Stimulated activated naive CD8-positive, alpha-beta T cell treated with anti-CD3 and anti-CD28 coated beads, Interleukin-15, amount 100 ng/mL, for 72 hours (primary cell): Measurements from ENCODE around the gene SEMA6B.

Source experiments
- ATAC-seq: fragments of 150-1000 bp; cut with Tn5 transposase; 2 replicates; pipeline ENCODE4 v1.10.0; 2021; ENCODE audit warnings: mild to moderate bottlenecking, moderate library complexity
- DNase-seq, 2 donors: peaks; one replicate each; pipeline ENCODE4 v3.0.0; 2021 to 2022
- H3K27ac Mint-ChIP-seq, 2 donors: one replicate each; pipeline ENCODE4 v1.8.0; 2022; ENCODE audit warnings: mild to moderate bottlenecking in 2 of 2, mixed read lengths in 2 of 2, moderate library complexity in 2 of 2
- H3K27me3 Mint-ChIP-seq: one replicate; pipeline ENCODE4 v1.8.0; 2022; ENCODE audit warnings: mixed read lengths
- H3K4me1 Mint-ChIP-seq: one replicate; pipeline ENCODE4 v1.8.0; 2022; ENCODE audit warnings: mild to moderate bottlenecking, mixed read lengths
- H3K4me3 Mint-ChIP-seq, 2 donors: one replicate each; pipeline ENCODE4 v1.8.0; 2022; ENCODE audit warnings: mild to moderate bottlenecking in 2 of 2, mixed read lengths in 2 of 2, moderate library complexity in 1 of 2
- H3K9me3 Mint-ChIP-seq, 2 donors: one replicate each; pipeline ENCODE4 v1.8.0; 2022; ENCODE audit warnings: mixed read lengths in 2 of 2

SEMA6B gene

DNA sequence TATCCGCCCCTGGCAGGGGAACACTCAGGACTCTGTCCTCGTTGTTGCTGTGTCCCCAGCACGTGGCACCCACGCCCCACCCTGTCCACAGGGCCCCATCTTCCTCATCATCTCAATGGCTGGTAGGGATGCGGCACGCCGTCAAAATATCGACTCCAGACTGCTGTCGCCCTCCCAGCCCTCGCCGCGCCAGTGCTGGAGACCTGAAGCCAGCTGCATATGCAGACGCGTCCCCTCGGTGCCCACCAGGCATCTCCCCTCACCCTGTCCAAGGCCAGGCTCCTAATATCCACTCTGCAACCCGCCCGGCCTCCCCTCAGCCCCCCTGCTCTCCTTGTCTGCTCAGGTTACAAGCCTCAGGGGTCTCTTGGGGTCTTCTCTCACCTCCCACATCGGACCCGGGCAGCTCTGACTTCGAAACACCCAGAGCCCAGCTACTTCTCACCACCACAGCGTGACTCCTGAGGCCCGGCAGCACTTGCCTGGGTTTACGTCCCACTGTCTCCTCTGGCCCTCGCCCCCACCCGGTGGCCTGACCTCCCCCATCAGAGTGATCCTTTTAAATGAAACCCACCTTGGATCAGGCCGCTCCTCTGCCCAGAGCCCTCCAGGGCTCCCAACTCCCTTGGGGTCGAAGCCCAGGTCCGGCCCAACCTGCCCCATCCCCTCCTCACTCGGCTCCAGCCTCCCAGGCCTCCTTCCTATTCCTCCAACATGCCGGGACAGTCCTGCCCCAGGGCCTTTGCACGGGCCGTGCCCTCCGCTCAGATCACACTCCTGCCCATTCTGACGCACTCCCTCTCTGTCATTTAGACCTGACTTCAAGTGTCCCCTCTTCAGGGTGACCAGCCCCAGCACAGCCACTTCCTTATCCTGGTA is 53.7 kb downstream of the SEMA6B start:
- ATAC-seq (no peak), DNase-seq (no peak)
- Mint-ChIP-seq H3K27me3 (no peaks in the 10 kb centered on the region), H3K9me3 (no peaks in the 10 kb centered on the region), H3K4me3 (no peak overlapping the region), H3K27ac (peak overlapping the region in 1 of 2 donors; percentile 61), H3K4me1 (peaks cover 10% of the 10 kb centered on the region)

DNA sequence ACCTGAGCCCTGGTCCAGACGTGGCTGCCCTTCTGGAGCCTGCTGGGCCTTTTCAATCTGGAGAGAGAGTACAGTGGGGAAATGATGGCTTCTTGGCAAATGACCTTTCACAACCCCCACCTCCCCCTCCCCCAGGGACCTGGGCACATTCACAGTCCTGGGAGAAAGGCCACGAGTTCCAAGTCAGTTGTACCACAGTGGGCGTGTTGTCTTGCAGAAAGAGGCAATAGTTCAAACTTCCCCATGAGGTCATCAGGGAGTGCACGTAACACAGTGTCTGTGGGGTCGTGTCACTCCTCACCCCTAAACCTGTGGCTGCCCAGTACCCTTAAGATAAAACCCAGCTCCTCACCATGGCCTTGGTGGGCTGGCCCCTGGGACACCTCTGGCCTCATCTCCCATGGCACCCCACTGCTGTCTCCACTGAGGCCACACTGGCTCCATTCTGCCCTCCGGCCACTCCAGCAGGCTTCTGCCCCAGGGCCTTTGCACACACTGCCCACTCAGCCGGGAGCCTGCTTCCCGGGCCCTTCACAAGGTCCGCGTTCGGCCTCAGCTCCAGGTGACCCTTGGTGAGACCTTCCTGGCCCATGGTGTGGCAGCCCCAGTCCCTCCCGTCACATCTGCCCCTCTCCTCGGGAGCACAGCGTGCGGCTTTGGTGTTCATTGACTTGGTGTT is 54.5 kb downstream of the SEMA6B start:
- Mint-ChIP-seq H3K9me3 (no peaks in the 10 kb centered on the region), H3K4me3 (no peak overlapping the region), H3K4me1 (peaks cover 10% of the 10 kb centered on the region), H3K27ac (no peak overlapping the region), H3K27me3 (no peaks in the 10 kb centered on the region)
- DNase-seq (no peak), ATAC-seq (peak; percentile 15)

DNA sequence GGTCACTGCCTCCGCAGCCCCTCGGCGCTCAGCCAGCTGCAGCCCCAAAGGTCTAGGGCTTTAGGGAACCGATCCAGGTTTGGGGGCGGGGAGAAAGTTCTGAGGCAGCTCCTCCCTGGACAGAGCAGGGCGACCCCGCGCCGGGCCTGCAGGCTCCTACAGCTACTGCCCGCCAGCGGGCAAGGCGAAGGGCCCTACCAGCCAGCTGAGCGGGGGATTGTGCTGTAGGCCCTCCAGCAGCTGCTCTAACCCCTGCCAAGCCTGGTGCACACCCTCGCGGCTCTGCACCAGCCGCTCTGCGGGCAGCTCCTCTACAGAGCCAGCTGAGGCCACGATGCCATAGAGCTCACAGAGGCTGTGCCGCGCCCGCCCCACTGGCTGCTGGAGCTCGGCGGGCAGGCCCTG is 55.2 kb downstream of the SEMA6B start:
- Mint-ChIP-seq H3K4me1 (peaks cover 10% of the 10 kb centered on the region), H3K27me3 (no peaks in the 10 kb centered on the region), H3K27ac (no peak overlapping the region), H3K4me3 (no peak overlapping the region), H3K9me3 (no peaks in the 10 kb centered on the region)
- DNase-seq = no peak
- ATAC-seq = no peak

DNA sequence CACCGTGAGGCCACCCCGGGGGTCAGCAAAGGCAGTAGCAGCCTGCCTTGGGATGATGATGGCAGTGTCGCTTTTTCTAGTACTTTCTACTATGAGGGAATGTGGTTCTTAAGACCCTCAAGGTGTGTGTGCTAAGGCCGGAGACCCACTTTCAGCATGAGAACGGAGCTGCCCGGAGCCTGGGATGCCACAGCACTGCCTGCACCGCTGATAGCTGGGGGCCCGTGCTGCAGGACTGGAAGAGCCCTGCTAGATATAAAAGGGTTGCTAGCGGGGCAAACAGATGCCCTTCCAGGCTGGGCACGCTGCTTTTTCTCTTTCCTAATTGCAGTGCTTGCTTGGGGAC is 55.7 kb downstream of the SEMA6B start:
- no peak for ATAC-seq

DNA sequence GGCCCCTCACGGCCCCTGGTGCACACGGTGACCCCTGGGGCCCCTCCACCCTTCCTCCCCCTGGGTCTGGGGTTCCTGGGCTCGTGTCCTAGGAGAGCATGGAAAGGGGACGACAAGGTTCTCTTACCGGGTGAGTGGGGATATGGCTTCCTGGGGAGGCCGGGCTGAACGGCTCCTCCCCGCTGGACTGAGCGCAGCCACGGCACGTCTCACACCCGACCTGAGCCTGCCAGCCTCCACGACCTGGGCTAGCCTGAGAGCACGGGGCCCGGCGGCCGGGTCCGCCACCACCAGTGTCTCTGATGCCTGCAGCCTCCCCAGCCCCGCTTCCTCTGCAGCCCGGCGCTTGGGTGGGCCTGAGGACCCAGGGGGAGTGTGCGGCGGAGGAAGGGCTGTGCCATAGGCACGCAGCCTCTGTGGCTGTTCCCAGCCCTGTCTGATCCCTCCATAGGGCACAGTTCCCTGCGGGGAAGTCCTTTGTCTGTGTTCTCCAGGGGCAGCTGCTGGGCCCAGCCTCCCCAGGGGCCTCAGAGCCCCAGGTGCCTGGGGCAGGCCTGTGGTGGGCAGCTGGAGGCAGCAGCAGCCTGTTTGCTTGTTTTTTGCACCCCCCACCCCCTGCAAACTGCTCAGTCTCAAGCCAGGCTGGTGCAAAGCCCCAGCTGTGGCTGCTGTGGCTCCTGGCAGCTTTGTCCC is 56.2 kb downstream of the SEMA6B start:
- Mint-ChIP-seq H3K9me3 (no peaks in the 10 kb centered on the region), H3K27ac (no peak overlapping the region)

More for the DNA sequence above, 55.7 kb downstream of the SEMA6B start:
- Mint-ChIP-seq H3K27ac (no peak overlapping the region), H3K4me3 (no peak overlapping the region), H3K4me1 (peaks cover 10% of the 10 kb centered on the region), H3K27me3 (no peaks in the 10 kb centered on the region), H3K9me3 (no peaks in the 10 kb centered on the region)
- DNase-seq = no peak

DNA sequence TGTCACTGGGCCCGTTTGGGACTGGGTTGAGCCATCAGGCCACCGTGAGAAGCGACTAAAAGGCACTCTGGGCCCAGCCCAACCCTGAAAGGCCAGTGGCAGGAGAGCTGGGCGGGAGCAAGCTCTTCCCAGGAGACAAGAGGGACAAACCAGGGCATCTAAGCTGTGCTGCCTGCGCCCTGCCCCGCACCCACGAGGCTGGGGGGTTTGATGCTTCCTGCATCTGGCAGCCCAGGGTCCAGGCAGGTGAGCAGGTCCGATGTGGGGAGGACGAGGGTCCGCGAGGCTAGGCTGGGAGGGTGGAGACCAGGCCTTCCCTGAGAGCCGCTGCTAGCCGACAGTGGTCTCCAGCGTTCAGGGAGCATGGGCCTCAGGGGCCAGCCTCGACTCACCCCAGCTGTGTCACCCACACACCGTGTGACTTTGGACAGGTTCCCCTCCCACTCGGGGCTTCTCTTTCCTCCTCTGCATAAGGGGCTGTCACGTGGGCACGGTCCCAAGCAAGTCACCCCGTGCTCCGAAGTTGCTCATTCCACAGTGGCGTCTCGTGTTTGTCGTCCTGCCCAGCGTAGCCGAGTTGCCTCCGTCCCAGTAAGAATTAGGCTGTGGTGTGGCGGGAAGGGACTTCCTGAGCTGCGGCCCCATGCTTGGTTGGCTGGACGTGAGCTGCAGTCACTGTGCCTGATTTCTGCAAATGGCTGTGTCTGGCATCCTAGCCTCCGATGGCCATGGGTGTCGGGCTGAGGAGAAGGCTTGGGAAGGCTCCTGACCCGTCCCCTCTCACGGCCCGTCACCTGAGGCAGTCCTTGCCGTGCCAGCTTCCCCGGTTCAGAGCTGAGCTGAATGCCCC is 57.0 kb downstream of the SEMA6B start:
- no peaks in the 10 kb centered on the region for H3K9me3 Mint-ChIP-seq
- DNase-seq (no peak), ATAC-seq (no peak)

More for the DNA sequence above, 56.2 kb downstream of the SEMA6B start:
- Mint-ChIP-seq H3K27me3 (no peaks in the 10 kb centered on the region), H3K4me3 (no peak overlapping the region), H3K4me1 (peaks cover 10% of the 10 kb centered on the region)
- DNase-seq (no peak), ATAC-seq (no peak)

DNA sequence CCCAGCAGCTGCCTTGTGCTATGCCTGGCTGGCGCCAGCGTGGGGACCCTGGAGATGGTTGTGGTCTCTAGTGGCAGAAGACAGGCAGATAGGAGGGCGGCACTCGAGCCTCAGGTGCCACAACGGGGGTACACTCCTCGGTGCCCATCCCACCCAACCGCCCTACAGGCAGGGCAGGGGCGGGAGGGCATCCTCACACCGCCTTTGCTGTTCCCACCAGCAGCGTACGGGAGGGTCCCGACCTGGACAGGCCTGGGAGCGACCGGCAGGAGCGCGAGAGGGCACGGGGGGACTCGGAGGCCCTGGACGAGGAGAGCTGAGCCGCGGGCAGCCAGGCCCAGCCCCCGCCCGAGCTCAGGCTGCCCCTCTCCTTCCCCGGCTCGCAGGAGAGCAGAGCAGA is 57.8 kb downstream of the SEMA6B start:
- no peak for ATAC-seq
- Mint-ChIP-seq H3K4me3 (no peak overlapping the region), H3K9me3 (no peaks in the 10 kb centered on the region), H3K27me3 (no peaks in the 10 kb centered on the region), H3K27ac (peak overlapping the region in 1 of 2 donors; percentile 42), H3K4me1 (peaks cover 8% of the 10 kb centered on the region)
- no peak for DNase-seq

More for the DNA sequence above, 57.0 kb downstream of the SEMA6B start:
- no peak overlapping the region for H3K4me3 Mint-ChIP-seq
- H3K27me3 Mint-ChIP-seq = no peaks in the 10 kb centered on the region
- peaks cover 10% of the 10 kb centered on the region for H3K4me1 Mint-ChIP-seq
- H3K27ac Mint-ChIP-seq = peak overlapping the region in 1 of 2 donors; percentile 48

DNA sequence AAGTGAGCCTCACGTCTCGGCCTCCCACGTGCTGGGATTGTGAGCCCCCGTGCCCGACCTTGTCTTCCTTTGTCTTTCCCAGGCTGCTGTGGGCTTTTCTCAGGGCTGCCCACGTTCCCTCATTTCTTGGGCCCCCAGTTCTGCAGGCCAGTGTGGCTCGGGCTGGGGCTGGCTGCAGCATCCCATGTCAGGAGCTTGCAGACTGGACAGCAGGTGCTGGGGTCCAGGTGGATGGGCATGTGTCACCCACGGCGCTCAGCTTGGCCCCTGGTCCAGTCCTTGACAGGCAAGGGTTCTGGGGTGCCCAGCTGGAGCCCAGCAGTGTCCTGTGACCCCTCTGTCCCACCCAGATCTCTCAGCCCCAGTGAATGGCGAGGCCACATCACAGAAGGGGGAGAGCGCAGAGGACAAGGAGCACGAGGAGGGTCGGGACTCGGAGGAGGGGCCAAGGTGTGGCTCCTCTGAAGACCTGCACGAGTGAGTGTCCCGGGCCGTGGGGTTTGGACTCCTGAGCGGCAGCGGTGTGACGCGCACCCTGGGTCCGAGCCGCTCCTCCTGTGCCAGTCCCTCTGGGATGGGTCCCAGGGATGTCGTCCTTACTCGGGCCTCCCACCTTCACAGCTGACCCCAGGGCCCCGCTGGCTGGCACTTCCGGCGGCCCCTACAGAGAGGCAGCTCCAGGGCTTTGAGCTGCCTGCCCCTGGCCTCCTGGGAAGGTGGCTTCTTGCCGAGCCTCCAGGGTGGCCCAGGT is 58.5 kb downstream of the SEMA6B start:
- H3K27me3 Mint-ChIP-seq = no peaks in the 10 kb centered on the region
- no peak overlapping the region for H3K4me3 Mint-ChIP-seq

DNA sequence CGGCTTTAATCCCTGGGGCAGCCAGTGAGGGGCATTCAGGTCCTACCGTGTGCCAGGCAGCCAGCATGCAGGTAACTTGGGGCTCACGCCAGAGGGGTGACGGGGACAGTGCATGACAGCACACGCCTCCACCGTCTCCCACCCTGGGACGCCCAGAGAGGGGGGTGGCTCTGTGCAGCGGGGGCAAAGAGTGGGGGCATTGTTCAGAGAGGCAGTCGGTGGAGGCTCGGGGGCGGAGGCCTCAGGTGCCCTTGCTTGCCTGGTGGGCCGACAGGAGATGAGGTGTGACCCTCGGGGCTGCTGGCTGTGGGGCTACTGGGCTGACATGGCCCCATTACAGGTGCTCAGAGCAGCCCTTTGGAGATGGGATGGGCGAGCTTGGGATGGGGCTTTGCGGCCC is 59.6 kb downstream of the SEMA6B start:
- ATAC-seq (no peak), DNase-seq (no peak)
- no peak overlapping the region for H3K27ac Mint-ChIP-seq
- H3K4me3 Mint-ChIP-seq = no peak overlapping the region
- H3K4me1 Mint-ChIP-seq = no peaks in the 10 kb centered on the region
- no peaks in the 10 kb centered on the region for H3K9me3 Mint-ChIP-seq
- H3K27me3 Mint-ChIP-seq = no peaks in the 10 kb centered on the region

More for the DNA sequence above, 58.5 kb downstream of the SEMA6B start:
- peaks cover 1% of the 10 kb centered on the region for H3K4me1 Mint-ChIP-seq
- ATAC-seq = no peak
- no peak overlapping the region for H3K27ac Mint-ChIP-seq
- no peaks in the 10 kb centered on the region for H3K9me3 Mint-ChIP-seq
- no peak for DNase-seq

DNA sequence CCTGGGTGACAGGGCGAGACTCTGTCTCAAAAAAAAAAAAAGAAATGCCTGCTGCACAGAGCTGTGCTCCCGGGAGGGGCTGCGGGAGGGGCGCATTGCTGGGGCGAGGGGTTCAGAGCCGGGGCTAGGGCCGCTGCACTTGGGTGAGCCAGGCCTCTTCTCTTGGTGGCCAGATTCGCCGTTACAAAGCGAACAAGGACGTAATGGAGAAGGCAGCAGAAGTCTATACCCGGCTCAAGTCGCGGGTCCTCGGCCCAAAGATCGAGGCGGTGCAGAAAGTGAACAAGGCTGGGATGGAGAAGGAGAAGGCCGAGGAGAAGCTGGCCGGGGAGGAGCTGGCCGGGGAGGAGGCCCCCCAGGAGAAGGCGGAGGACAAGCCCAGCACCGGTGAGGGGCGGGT is 60.2 kb downstream of the SEMA6B start:
- no peaks in the 10 kb centered on the region for H3K27me3 Mint-ChIP-seq
- ATAC-seq (no peak), DNase-seq (no peak)
- no peak overlapping the region for H3K4me3 Mint-ChIP-seq
- no peaks in the 10 kb centered on the region for H3K9me3 Mint-ChIP-seq
- no peaks in the 10 kb centered on the region for H3K4me1 Mint-ChIP-seq
- H3K27ac Mint-ChIP-seq = no peak overlapping the region

DNA sequence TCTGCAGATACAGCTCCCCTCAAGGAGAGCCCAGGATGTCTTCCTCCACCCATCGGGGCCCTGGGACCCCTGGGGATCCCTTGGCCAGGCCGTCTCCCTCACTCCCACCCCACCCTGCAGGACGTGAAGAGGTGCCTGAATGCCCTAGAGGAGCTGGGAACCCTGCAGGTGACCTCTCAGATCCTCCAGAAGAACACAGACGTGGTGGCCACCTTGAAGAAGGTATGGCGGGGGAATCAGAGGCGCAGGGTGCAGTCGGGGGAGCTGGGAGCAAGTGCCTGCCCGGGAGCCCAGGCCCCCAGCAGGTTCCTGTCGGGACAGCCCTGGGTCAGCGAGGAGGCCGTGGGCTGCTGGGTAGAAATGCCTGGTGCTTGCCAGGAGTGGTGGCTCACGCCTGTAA is 60.8 kb downstream of the SEMA6B start:
- Mint-ChIP-seq H3K4me3 (no peak overlapping the region), H3K9me3 (no peaks in the 10 kb centered on the region), H3K27me3 (no peaks in the 10 kb centered on the region), H3K27ac (no peak overlapping the region), H3K4me1 (no peaks in the 10 kb centered on the region)
- ATAC-seq (no peak), DNase-seq (no peak)

DNA sequence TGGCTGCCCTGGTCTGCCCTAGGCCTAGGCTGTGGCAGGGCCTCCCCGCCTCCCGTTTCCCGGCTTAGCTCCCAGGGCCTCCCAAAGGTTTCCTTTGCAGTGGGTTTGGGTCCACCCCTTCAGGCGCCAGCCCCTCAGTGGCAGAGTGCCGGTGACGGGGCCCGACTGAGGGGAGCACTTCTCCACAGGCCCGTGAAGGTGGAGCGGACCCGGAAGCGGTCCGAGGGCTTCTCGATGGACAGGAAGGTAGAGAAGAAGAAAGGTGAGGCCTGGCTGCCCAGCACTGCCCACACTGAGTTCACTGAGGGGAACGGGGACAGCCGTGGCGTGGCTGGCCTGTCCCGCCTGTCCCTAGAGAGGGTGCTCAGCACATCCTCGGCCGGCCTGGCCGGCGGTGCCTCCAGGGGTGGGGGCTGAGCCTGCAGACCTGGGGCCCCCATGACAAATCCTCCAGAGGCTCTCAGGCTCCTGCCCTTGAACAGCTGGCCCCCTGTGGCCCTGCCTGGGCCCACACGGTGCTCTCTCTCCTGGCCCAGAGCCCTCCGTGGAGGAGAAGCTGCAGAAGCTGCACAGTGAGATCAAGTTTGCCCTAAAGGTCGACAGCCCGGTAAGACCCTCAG is 61.6 kb downstream of the SEMA6B start:
- Mint-ChIP-seq H3K4me3 (no peak overlapping the region), H3K9me3 (no peaks in the 10 kb centered on the region), H3K27ac (no peak overlapping the region), H3K4me1 (no peaks in the 10 kb centered on the region), H3K27me3 (no peaks in the 10 kb centered on the region)
- no peak for ATAC-seq
- no peak for DNase-seq

DNA sequence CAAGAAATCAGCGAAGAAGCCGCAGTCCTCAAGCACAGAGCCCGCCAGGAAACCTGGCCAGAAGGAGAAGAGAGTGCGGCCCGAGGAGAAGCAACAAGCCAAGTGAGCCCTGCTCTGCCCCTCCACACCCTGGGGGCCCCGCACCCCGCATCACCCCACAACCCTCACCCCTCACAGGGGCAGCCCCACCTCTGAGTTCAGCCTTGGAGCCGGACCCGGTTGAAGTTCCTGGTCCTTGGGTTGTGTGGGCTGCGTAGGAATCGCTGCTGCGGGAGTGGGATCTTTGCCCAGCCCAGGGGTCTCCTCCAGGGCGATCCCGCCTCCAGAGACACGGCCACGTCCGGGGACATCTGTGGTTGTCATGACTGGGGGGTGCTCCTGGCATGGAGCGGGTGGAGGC is 63.2 kb downstream of the SEMA6B start:
- Mint-ChIP-seq H3K27ac (no peak overlapping the region), H3K4me1 (no peaks in the 10 kb centered on the region), H3K9me3 (no peaks in the 10 kb centered on the region), H3K4me3 (no peak overlapping the region), H3K27me3 (no peaks in the 10 kb centered on the region)
- no peak for ATAC-seq
- no peak for DNase-seq

DNA sequence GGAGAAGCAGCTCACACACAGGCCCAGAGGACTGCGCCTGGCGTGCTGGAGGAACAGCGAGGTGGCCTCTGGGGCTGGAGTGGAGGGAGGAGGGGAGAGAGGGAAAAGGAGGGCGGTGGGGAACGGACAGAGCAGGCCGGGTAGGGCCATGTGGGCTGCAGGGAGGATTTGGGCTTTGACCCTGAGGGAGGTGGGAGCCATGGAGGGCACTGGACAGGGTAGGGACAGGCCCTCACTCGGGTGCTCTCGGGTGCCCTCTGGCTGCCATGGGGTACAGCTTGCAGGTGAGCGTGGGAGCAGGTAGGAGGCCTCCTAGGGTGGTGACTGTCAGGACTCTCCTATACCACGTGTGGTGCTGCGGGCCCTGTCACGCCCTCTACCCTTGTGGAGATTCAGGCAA is 64.0 kb downstream of the SEMA6B start:
- Mint-ChIP-seq H3K4me3 (no peak overlapping the region), H3K27ac (no peak overlapping the region), H3K9me3 (no peaks in the 10 kb centered on the region), H3K27me3 (no peaks in the 10 kb centered on the region), H3K4me1 (no peaks in the 10 kb centered on the region)
- DNase-seq (no peak), ATAC-seq (peak; percentile 49)
